Peyer's patch (tissue), 4 donors: ENCODE results near the gene PGAP6.

Experiments used
- POLR2A ChIP-seq, 2 donors: fragments of 450-650 bp; IDR thresholded peaks; one replicate each; pipeline ENCODE4 v1.5.1; 2017; ENCODE audit warnings: antibody characterized with exemption in 2 of 2, mild to moderate bottlenecking in 2 of 2, moderate library complexity in 2 of 2
- TF ChIP-seq, protein P1 (sequence below), 6 experiments: fragments of 450-650 bp in 4 of 6; fragments of 200-600 bp in 2 of 6; sonication (generic) in 1 of 6; IDR thresholded peaks; one replicate each; pipeline ENCODE4 v1.5.1; 2017 to 2019; ENCODE audit warnings: antibody characterized with exemption in 6 of 6, mild to moderate bottlenecking in 3 of 6, moderate library complexity in 1 of 6

DNA sequence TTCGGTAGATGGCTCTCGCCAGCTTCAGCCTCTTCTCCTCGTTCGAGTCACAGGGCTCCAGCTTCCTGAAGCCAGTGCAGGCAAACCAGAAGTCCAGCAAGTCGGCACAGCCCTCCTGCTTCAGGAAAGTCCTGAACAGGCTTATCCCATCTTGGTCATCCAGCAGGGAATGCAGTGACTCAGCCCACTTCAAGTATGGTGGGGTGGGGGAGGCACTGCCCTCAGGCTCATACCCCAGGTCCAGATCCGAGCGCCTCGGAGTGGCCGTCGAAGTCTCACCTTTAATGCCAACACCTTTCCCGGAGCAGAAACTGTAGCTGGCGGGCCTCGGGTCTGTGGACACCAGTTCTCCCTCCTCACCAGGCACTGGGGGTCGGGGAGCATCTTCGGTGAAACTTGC, 35.2 kb downstream of the PGAP6 start:
- TF ChIP-seq, protein P1, sequence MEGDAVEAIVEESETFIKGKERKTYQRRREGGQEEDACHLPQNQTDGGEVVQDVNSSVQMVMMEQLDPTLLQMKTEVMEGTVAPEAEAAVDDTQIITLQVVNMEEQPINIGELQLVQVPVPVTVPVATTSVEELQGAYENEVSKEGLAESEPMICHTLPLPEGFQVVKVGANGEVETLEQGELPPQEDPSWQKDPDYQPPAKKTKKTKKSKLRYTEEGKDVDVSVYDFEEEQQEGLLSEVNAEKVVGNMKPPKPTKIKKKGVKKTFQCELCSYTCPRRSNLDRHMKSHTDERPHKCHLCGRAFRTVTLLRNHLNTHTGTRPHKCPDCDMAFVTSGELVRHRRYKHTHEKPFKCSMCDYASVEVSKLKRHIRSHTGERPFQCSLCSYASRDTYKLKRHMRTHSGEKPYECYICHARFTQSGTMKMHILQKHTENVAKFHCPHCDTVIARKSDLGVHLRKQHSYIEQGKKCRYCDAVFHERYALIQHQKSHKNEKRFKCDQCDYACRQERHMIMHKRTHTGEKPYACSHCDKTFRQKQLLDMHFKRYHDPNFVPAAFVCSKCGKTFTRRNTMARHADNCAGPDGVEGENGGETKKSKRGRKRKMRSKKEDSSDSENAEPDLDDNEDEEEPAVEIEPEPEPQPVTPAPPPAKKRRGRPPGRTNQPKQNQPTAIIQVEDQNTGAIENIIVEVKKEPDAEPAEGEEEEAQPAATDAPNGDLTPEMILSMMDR (IDR thresholded peaks at IDR 0.05): no peak
- TF ChIP-seq POLR2A (IDR thresholded peaks at IDR 0.05): no peak
